ENCODE measurements around the gene SPPL3. TPM values are rescaled to one million over a fixed set of nuclear protein-coding genes. Genes with fewer than 3 reads are reported as not detected.

The SPPL3 gene
- total RNA-seq, 4 donors from 2014 or later, result 18.9 to 21.5 (median 20.5) TPM

DNA sequence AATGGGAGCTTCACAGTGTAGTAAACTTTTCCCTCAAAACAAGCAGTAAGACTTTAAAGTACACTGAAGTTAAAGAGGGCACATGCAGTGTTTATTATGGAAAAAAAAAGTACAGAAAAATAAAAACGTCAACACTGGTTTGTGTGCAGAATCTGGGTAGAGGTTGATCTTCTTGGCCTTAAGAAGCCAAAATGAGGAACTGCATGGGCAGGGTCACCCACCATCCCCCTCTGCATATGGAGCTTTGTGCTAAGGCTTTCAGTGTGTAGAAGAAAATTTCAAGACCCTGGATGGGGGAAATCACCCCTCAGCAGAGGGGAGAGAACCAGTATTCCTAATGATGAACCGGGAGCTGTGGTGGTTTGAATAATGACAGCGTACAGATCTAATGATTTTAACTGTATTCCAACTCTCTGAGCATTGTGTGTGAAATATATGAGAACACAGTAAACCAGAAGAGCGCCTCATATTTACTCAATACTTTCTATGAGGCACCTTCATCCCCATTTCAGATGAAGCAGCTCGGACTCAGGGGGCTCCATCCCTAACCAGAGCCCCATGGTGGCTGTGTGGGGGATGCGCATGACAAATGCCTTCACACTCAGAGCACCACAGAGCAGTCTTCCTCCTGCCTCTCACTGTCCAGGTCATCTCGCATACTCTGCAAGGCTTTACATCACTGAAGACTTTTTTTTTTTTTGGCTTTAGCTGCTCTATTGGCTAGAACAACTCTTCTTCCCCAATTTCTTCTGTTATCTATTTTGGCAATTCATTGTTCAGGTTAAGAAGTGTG, 145.2 kb downstream of the SPPL3 start:
- TF ChIP-seq, protein P1, sequence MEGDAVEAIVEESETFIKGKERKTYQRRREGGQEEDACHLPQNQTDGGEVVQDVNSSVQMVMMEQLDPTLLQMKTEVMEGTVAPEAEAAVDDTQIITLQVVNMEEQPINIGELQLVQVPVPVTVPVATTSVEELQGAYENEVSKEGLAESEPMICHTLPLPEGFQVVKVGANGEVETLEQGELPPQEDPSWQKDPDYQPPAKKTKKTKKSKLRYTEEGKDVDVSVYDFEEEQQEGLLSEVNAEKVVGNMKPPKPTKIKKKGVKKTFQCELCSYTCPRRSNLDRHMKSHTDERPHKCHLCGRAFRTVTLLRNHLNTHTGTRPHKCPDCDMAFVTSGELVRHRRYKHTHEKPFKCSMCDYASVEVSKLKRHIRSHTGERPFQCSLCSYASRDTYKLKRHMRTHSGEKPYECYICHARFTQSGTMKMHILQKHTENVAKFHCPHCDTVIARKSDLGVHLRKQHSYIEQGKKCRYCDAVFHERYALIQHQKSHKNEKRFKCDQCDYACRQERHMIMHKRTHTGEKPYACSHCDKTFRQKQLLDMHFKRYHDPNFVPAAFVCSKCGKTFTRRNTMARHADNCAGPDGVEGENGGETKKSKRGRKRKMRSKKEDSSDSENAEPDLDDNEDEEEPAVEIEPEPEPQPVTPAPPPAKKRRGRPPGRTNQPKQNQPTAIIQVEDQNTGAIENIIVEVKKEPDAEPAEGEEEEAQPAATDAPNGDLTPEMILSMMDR (IDR thresholded peaks at IDR 0.05; ENCODE audit: low read depth), result no peak

DNA sequence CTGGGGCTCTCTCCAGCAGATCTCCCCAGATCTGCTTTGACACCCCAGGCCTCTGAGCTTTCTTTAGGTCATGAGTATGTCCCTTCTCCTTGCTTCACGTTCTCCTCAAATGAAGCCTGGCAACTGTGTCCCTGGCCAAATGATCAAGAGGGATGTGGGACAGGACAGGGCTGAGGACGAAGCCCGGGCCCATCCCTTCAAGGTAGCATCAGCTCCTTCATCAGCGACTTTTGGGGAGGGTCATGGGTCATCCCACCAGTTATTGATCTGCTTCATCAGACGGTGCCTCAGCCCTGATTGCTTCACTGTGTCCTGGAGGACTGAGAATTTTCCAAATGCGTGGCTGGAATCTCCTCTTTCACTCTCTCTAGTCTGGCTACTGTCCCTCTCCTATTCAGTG, 146.2 kb downstream of the SPPL3 start:
- TF ChIP-seq, protein P1 (IDR thresholded peaks at IDR 0.05; ENCODE audit: low read depth), result no peak

DNA sequence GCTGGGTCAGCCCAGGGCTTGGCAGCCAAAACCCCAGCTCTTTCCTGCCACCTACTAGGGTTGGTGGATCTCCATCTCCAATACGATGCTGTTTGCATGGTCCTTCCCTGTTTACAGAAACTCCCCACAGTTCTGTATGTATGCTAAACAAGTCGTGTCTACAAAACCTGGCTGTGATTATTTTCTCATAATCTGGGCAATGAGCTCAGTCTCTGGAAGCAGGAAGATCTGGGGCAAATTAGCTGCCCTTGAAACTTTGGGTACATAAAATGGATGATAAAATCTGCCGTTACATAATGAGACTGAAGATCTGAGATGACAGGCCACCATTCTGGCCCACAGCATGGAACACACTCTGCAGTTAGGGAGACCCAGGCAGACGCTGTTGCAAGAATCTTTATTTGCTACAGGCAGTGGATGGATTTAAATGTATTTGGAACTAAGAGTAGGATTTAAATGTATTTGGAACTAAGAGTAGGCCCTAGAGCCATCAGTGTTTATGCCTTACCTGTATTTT, 146.9 kb downstream of the SPPL3 start:
- TF ChIP-seq, protein P1 (IDR thresholded peaks at IDR 0.05; ENCODE audit: low read depth), result no peak

DNA sequence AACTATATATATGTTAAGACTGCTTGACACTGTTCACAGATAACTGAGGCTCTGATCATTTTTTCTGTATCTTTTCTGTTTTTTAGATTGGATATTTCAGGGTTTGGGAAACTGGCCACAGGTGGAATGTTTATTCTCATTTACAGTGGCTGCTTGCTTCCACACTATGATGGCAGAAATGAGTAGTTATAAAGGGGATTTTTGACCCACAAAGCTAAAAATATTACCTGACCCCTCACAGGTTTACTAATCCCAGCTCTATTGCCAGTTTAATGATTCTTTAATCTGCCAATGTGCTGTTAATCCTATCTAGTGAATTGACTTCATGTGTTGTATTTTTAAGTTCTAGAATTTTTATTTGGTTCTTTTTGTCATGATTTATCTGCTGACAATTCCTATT, 148.9 kb downstream of the SPPL3 start:
- TF ChIP-seq, protein P1 (IDR thresholded peaks at IDR 0.05; ENCODE audit: low read depth), result no peak

DNA sequence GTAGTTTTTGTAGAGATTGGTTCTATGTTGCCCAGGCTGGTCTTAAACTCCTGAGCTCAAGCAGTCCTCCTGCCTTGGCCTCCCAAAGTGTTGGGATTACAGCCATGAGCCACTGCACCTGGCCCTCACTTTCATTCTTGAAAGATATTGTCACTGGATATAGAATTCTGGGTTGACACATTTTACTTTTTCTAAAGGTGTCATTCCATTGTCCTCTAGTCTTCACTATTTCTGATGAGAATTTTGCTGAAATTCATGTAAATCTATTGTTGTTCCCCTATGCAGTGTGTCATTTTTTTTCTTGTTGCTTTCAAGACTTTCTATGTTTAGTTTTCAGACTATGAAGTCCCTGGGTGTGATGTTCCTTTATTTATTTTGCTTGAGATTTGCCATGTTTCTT, 149.4 kb downstream of the SPPL3 start:
- TF ChIP-seq, protein P1 (IDR thresholded peaks at IDR 0.05; ENCODE audit: low read depth), result no peak

DNA sequence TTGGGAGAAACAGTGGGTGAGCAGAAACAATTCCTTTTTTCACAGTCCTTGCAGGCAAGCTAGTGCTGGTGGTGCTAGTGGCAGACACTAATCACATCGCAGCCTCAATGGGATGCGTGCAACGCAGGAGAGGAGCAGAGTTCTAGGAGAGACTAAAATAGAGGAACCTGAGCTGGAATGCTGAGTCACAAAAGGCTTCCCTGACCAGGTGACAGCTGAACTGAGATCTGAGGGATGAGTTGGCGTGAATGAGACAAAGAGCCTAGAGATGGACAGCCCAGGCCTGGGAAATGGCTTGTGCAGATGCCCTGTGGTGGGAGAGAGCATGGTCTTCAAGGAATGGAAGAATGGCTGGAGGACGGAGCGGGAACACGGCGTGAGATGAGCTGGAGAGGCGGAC, 152.8 kb downstream of the SPPL3 start:
- TF ChIP-seq, protein P1 (IDR thresholded peaks at IDR 0.05; ENCODE audit: low read depth), result no peak

DNA sequence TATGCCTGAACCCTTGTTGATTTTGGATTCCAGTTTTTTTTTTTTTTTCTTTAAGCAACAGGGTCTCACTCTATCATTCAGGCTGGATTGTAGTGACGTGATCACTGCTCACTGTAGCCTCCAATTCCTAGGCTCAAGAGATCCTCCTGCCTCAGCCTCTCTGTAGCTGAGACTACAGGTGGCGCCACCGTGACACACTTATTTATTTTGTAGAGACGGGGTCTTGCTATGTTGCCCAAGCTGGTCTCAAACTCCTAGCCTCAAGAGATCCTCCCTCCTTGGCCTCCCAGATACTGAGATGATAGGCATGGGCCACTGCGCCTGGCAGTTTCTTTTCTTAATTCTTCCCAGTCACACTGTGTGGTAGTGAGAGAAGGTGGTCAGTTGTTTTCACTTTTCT, 153.4 kb downstream of the SPPL3 start:
- TF ChIP-seq, protein P1 (IDR thresholded peaks at IDR 0.05; ENCODE audit: low read depth), result no peak
